ENCODE results near the gene PPP6R3.

GRCh38 chr11:68583041-68583446 lies 122.5 kb downstream of the PPP6R3 start:
- TF ChIP-seq PAX8 (IDR thresholded peaks at IDR 0.05) (no peak), JUND (IDR thresholded peaks at IDR 0.05; ENCODE audit: low read depth, low read length) (no peak), POLR2AphosphoS5 (IDR thresholded peaks at IDR 0.05; ENCODE audit: low read length) (no peak), CTCF (IDR thresholded peaks at IDR 0.05 in 2 of 3, conservative IDR thresholded peaks at IDR 0.05 in 1 of 3; ENCODE audit: control insufficient read depth in 2 of 3, extremely low read depth in 1 of 3, insufficient read depth in 1 of 3, low read depth in 3 of 3, low read length in 3 of 3) (no peak), MXI1 (IDR thresholded peaks at IDR 0.05; ENCODE audit: low read depth, low read length) (no peak), PAX5 (IDR thresholded peaks at IDR 0.05; ENCODE audit: borderline replicate concordance, low read depth, low read length) (no peak), BACH1 (IDR thresholded peaks at IDR 0.05; ENCODE audit: borderline replicate concordance) (no peak)
